ENCODE results near the gene CTNNA2.

CTNNA2 gene

GRCh38 chr2:80166483-80167171, 653.8 kb downstream of the CTNNA2 start:
- no peak for TF ChIP-seq CTCF (IDR thresholded peaks at IDR 0.05; ENCODE audit: low read depth, low read length)
- no peak for DNase-seq (ENCODE audit: extremely low read depth, low read depth)

GRCh38 chr2:80167284-80167808, 654.5 kb downstream of the CTNNA2 start:
- no peak for TF ChIP-seq CTCF (IDR thresholded peaks at IDR 0.05; ENCODE audit: low read depth, low read length)
- DNase-seq (ENCODE audit: extremely low read depth, low read depth), result no peak

GRCh38 chr2:80168037-80168436, 655.2 kb downstream of the CTNNA2 start:
- TF ChIP-seq CTCF (IDR thresholded peaks at IDR 0.05; ENCODE audit: low read depth, low read length), result no peak
- DNase-seq (ENCODE audit: extremely low read depth, low read depth), result no peak

GRCh38 chr2:80168801-80169200, 656.0 kb downstream of the CTNNA2 start:
- TF ChIP-seq CTCF (IDR thresholded peaks at IDR 0.05; ENCODE audit: low read depth, low read length), result no peak
- DNase-seq (ENCODE audit: extremely low read depth, low read depth), result no peak

GRCh38 chr2:80169811-80170594, 657.2 kb downstream of the CTNNA2 start:
- no peak for TF ChIP-seq CTCF (IDR thresholded peaks at IDR 0.05; ENCODE audit: low read depth, low read length)
- no peak for DNase-seq (ENCODE audit: extremely low read depth, low read depth)

GRCh38 chr2:80185091-80185490, 672.2 kb downstream of the CTNNA2 start:
- no peak for DNase-seq (ENCODE audit: extremely low read depth, low read depth)
- TF ChIP-seq CTCF (IDR thresholded peaks at IDR 0.05; ENCODE audit: low read depth, low read length), result no peak

- no peak for DNase-seq (ENCODE audit: extremely low read depth, low read depth)
- no peak for TF ChIP-seq CTCF (IDR thresholded peaks at IDR 0.05; ENCODE audit: low read depth, low read length)
Measured at GRCh38 chr2:80186262-80186661, 673.4 kb downstream of the CTNNA2 start.
